GM18520 (cell line): ENCODE measurements around the gene HOXA3.

Experiments used
- ATAC-seq: cut with Tn5 transposase; IDR thresholded peaks from one replicate; pipeline ENCODE4 v1.9.1; 2021; ENCODE audit not compliant: unreplicated experiment

HOXA3 gene

DNA sequence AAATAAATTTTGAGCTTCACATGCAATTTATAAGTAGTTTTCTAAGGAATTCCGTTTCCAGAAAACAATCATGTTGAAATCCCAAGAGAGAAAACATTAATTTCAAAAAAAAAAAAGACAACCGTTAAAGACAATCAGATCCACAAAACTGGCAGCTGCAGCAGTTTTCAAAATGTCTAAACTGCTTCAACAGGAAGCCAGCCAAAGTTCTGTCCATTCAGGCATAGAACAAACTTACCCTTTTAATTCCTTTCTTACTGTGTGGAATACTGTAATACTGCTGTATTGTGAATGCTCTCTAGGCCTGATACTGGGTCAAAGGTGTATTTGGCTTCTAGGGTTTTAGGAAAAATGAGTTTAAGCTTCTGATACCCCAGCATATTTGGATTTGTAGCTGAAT is 88.2 kb downstream of the HOXA3 start:
- ATAC-seq: no peak

DNA sequence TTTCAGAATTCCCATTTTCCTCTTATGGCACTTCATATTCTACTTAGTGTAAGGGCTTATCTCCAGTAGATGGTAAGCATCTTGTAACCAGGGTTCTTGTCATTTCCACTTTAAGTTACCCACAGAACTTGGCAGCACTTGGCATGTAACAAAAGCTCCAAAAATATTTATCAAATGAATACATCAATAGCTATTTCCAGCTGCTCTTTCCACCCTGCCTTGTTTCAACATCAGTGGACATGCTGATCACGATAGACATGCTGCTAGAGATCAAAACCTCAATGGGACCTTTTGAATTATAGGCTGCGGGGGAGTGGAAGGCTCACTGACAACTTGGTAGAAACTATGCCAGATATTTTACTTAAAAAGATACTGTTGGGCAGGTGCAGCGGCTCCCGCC is 89.4 kb downstream of the HOXA3 start:
- no peak for ATAC-seq
